HG02943 (cell line): ENCODE data around the gene DBN1.

Source experiments
- ATAC-seq: cut with Tn5 transposase; IDR thresholded peaks from one replicate; pipeline ENCODE4 v1.9.1; 2021; ENCODE audit warnings: mild to moderate bottlenecking, low read depth, moderate library complexity; ENCODE audit not compliant: unreplicated experiment

The DBN1 gene

GRCh38 chr5:177505075-177505474, 31.6 kb upstream of the DBN1 start:
- no peak for ATAC-seq

DNA sequence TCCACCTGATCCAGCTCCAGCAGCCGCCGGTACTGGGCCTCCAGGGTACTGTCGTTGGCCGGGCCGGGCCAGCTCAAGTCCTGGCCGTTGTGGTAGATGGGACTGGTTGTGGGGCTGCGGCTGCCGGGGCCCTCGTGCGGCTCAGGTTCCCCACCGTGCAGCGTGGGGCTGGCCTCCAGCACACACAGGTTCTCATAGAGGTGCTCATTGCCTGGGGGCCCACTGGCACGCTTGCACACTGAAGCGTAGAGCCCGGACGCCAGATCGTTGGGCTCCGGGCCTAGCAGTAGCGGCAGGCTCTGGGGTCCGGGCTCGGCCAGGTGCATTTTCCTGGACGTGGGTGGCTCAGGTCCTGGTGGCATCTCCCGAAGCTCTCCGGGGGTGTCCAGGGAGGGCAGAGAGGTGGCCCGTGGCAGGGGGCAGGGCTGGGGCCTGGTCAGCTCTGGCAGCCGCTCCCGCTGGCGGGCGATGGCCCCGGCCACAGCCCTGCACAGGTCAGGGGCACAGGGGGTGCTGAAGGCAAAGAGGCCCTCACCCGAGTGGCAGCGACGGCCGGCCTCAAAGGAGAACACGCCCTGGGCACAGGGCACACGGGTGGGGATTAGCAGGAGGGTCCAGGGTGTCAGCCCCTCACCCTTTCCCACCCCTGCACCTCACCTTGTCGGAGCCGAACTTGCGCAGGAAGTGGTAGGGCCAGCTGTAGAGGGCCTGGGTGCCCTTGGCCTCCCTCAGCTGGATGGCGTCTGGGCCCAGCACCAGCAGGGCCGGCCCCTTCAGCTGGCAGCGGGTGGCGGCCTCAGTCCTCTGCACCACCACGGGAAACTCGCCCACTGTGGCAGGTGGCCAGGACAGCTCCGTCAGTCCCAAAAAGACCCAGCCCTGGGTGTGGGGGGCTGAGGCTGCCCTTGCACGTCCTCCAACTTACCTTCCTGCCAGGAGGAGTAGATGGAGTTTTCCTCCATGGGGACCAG, 30.9 kb upstream of the DBN1 start:
- ATAC-seq = no peak

DNA sequence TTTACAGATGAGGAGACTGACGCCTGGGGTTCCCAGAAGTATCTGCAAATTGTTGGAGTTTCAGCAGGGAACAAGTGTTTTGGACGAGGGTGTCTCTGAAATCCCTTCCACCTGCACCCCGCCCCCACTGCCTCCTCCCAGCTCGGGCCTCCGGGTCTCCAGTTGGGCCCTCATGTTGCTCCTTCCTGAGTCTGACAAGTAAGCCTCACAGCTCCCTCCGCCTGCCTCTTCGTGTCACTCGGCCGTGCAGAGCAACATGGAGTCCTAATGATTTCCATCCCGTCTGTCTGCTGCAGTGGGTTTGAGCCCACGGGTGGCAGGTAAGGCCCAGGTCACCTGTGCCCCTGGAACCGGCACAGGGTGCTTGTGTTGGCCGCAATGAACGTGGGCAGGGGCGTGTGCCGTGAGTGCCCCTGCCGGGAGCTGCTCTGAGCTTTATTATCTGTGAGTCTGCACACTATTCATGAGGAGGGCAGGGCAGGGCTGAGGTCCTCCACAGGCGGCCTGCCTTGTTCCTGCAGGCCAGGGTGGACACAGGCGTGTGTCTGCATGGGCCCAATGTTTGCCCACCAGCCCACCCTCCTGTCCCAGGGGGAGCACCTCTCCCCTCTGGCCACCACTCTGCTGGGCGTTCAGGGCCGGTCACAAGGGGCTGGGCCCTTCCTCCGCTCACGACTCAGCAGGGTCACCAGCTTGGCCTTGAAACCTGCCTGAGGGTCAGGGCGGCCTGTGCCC, 30.1 kb upstream of the DBN1 start:
- ATAC-seq = no peak

DNA sequence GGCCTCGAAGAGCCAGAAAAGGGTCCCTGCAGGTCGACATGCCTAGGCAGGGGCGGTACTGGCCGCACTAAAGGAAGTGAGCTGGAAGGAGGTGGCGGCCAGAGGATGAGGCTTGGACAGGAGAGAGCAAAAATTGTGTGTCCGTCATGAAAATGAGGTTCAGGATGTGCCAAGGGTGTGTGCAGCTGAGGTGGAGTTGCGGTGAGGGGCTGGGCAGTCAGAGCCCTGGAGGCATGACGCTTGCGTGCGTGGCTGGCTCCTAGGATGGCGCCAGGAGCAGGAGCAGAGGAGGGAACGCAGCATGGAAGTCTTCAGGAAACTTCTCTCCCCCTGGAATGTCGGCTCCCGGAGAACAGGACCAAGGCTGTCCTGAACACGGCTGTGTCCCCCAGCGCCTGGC, 29.5 kb upstream of the DBN1 start:
- ATAC-seq = no peak

DNA sequence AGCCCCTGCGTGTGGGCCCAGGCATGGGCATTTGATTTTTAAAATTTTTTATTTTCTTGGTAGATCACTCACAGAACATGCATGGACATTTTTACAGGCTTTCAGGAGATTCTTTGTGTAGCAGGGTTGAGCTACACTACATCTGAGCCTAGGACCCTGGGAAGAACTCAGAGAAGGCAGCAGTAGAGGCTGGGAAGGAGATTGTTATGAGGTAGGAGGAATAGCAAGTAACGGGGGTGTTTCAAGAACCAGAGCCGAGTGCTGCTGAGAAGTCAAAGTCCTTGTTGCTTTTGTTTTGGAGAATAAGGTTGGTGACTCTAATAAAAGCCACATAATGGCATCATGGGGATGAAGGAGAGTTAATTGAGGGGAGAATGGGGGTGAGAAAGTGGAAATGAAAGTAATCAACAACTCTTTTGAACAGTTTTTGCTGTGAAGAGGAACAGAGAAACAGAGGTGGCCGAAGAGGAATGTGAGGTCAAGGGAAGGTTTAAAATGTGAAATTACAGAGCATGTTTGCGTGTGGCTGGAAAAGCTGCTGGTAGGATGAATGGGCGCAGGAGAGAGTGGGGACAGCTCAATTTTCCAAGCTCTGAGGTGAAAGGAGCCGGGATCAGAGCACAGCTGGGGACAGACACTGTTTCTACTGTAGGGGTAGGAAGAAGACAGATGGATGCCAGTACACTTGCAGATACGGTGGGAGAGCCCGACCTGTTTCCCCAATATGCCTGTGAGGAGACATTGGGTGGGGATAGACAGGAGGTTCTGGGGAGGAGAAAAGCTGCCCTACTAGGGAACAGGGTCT, 28.6 kb upstream of the DBN1 start:
- no peak for ATAC-seq

GRCh38 chr5:177500685-177501522, 27.5 kb upstream of the DBN1 start:
- ATAC-seq = no peak

DNA sequence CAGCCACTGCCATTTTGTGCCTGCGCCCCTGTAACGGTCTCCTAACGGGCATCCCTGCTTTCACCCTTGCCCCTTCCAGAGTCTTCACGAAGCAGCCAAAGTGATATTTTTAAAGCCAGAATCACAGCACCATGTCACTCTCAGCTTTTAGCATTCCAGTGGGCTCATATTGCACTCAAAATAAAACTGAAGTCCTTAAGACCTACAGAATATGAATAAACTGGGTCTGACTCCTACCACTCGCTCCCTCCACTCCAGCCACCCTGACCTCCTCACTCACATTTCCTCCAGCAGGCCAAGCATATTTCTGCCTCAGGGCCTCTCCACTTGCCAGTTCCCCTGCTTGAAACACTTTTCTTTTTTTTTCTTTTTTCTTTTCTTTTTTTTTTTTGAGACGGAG, 26.4 kb upstream of the DBN1 start:
- no peak for ATAC-seq

DNA sequence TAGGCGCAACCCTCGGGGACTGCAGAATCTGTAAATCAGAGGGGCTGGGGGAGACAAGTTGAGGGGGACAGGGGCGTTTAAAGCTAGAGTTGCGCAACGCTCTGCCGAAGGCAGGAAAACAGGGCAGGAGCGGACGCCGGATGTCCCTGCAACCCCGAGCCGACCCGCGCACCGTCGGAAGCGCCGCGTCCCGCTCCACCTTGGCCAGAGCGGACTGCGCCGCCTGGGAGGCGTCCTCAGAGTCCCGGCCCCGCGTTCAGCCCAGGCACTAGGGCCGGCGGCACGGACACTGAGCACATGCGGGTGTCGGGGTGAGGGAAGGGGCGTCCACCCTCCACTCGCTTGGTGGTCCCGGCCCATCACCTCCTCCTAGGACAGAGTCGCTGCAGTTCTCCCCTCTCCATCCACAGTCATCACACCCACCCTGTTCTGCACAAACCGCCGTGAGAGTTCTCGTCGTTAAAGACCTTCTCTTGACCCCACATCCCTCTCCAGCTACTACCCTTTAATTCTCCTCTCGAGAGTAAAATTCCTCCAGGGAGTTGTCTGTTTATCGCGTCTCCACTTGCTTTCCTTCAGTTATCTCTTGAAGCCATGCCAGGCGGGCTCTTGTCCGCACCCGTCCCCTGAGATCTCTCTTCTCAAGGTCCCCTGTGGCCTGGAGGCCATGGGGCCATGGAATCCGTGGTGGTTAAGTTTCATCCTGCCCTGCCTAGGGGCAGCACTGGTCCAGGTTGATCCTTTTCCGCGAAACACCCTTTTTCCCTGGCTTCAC, 24.8 kb upstream of the DBN1 start:
- peak; percentile 10 for ATAC-seq

GRCh38 chr5:177497292-177498012, 24.0 kb upstream of the DBN1 start, which contains the start of gene PDLIM7:
Gene PDLIM7, minus strand, starts transcription at chr5:177497604. Its CDS starts 1,092 bp downstream, at chr5:177496512.
- peak; percentile 65 for ATAC-seq

DNA sequence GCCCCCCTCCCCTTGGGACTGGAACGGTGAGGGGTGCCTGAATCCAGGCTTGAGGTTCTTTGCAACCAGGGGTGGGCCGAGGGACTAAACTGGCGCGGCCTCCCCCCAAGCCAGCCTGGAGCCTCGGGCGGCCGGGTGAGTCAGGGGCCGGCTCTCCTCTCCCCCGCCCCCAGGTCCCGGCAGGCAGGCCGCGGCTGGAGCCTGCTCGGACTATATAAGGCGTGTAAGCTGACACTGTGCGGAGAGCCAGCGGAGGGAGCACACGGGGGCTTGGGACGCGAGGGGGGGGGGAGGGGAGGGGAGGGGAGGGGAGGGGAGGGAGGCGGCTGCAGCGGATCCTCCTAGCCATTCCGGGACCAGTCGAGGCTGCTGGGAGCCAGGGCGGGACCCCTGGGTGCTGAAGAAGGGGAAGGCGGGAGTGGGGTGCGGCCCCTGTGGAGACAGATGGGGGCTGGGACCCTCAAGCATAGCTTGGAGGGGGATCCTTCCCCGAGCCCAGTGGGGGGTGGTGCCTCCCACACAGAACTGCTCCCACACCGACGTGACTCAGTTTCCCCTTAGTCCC, 23.4 kb upstream of the DBN1 start:
- ATAC-seq = no peak

GRCh38 chr5:177496070-177496726, 22.8 kb upstream of the DBN1 start:
- no peak for ATAC-seq

DNA sequence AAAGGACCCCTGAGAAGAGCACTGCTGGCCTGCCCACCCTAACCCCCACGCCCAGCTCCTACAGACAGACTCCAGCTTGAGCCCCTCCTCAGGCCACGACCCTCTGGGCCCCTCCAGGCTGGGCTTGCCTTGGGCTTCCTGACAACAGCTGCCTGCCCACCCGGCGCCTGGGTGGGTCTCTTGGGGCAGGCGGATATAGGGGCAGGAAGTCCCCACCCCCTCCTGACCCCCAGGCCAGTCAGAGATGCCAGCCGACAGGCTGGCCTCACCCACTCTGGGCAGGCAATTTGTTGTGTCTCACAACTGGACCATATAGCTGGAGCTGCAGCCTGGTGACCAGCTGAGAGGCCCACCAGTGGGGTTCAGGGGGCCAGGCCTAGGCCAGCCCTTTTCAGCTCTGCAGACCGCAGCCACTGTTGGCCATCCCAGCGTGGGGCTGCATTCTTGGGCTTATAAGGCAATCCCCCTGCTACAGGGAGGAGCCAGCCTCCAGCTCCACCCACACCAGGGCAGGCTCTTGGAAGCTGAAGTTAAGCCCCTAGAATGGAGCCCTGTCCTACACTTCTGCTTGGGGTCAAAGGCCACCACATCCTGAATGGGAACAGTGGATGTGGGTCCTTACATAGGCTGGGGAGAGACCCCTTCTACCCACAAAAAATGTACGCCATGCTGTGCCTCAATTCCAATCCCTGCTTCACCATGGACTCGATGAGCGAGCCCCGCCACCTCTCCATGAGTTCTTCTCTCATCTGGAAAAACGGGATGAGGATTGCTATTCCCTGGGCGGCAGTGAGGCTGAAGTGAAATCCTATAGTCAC, 22.0 kb upstream of the DBN1 start:
- ATAC-seq = no peak

- ATAC-seq = no peak
Measured at GRCh38 chr5:177494346-177495195, 21.1 kb upstream of the DBN1 start.

- ATAC-seq = no peak
Measured at GRCh38 chr5:177493795-177494345, 20.4 kb upstream of the DBN1 start.

DNA sequence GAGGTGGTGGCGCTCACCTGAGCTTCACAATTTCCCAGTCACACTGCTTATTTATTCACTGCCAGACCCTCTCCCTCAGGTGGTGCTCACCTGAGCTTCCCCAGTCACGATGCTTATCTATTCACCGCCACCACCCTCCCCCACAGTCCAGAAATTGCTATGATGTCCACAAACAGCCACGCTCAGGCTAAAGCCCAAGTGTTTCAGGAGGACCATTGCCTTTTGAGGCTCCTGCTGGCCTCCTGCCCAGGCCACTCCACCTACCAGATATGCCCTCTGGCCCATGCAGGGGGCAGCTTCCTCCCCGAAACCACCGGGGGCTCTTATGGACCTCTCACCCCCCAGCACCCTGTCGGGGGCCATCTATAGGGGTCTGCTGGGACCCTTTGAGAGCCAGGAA, 19.4 kb upstream of the DBN1 start:
- ATAC-seq = no peak
